Measurements from ENCODE around the gene TAB3. TPM values are rescaled to one million over a fixed set of nuclear protein-coding genes. Genes with fewer than 3 reads are reported as not detected.

Gene TAB3
- total and polyA plus RNA-seq, 2 of the 4 experiments (the other 2 are of a cell fraction) = 4.7 to 6.4 TPM

DNA sequence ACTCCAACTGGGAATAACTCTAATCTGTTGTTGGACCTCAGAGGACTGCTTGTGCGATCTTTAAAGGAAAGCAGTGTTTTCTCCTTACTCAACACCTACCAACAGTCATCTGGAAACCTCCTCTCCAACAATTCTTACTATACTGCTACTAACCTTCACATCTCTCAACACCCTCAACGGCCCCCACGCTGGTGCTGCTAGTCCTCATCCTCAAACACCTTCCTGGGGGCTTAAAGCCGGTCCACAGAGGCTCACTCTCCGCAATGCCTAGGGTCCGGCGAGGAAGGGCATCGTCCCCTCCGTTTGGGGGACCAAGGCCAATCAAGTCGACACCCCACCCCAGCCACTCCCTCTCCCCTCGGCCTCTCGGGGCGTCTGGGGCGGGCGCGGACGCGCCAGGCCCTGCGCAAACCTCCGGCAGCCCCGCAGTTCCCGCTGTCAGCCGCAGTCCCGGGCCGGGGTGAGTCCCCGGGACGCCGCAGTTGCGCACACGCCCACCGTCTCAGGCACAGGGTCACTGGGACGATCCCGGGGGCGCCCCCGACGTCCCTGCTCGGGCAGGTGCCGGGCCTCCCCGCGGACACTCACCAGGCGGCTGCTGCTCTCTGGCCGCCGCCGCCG, 418 bp downstream of the TAB3 start:
- ChIA-PET POLR2A (ENCODE audit: unreplicated experiment) (no interaction called here), CTCF (no interaction called here)
- H3K18ac ChIP-seq (ENCODE audit: low read depth, low read length) = no peak overlapping the region
- ATAC-seq (ENCODE audit: low read depth) (peak; percentile 52), DNase-seq (no peak)
- peak overlapping the region; percentile 63 for H3K9ac ChIP-seq (ENCODE audit: low read depth, low read length)
- peak overlapping the region; percentile 43; the same call in 1 of the 2 replicates for H2AK5ac ChIP-seq (ENCODE audit: low read depth, low read length)
- dilution Hi-C loops (cut with HindIII; ENCODE audit: low sequenced_read_pairs, unreplicated experiment) = no loop called here
- WGBS, 2 experiments (ENCODE audit: extremely low coverage in 2 of 2, insufficient read length in 1 of 2) = 30% methylated on average over 25 of the region's 45 CpGs; no CpG with 5 or more reads in 1 of the 2 experiments
- H2BK5ac ChIP-seq (ENCODE audit: low read depth, low read length, poor library complexity, severe bottlenecking) = no peak overlapping the region
- H3K9me1 ChIP-seq (ENCODE audit: insufficient read depth, low read length) = 0 out of 2 replicates have a peak, but pooled peaks cover 3% of the 10 kb centered on the region
- H3K4me3 ChIP-seq (ENCODE audit: insufficient read depth, low read depth, low read length) = peak overlapping the region; percentile 59
- 0 out of 2 replicates have a peak overlapping the region, but pooled peaks have one; percentile 11 for H3K23ac ChIP-seq (ENCODE audit: low read depth, low read length)
- no peak overlapping the region for H2BK15ac ChIP-seq (ENCODE audit: low read depth, low read length)
- H2AK9ac ChIP-seq (replicated peaks; ENCODE audit: low read depth, low read length, poor library complexity) = no peak overlapping the region
- H3K4me1 ChIP-seq (ENCODE audit: control insufficient read depth, insufficient read depth, low read length) = no peaks in the 10 kb centered on the region
- H4K5ac ChIP-seq (ENCODE audit: low read depth, low read length) = no peak overlapping the region
- in situ Hi-C loops (cut with MboI; ENCODE audit: low sequenced_read_pairs) = no loop called here
- H4K91ac ChIP-seq (ENCODE audit: insufficient read depth, low read depth, low read length) = no peak overlapping the region
- no peaks in the 10 kb centered on the region for H3K9me3 ChIP-seq (ENCODE audit: control insufficient read depth, insufficient read depth, low read length)
- intact Hi-C loops (cut with micrococcal nuclease) = no loop called here
- H4K20me1 ChIP-seq (ENCODE audit: insufficient read depth, low read length) = no peaks in the 10 kb centered on the region
- BruUV-seq (replicated peaks) = no TSS peak
- peak overlapping the region; percentile 50; the same call in 1 of the 2 replicates for H3K27ac ChIP-seq (ENCODE audit: insufficient read depth, low read length)
- H3K4ac ChIP-seq (ENCODE audit: low read depth, low read length) = no peak overlapping the region; the same call in 1 of the 2 replicates
- H4K8ac ChIP-seq (ENCODE audit: low read depth in 2 of 2, low read length in 2 of 2) = no peak overlapping the region
- H3K79me1 ChIP-seq (ENCODE audit: low read depth in 1 of 2, low read length in 2 of 2) = peaks cover 0 to 9% of the 10 kb centered on the region in 2 experiments; a peak in 2 of 4 replicates
- no peaks in the 10 kb centered on the region for H3K36me3 ChIP-seq (ENCODE audit: control insufficient read depth, insufficient read depth, low read length)
- H2AFZ ChIP-seq (replicated peaks; ENCODE audit: low read length, poor library complexity) = peak overlapping the region; percentile 94
- H2BK20ac ChIP-seq (ENCODE audit: low read depth, low read length) = no peak overlapping the region
- H3K4me2 ChIP-seq (ENCODE audit: low read depth, low read length) = peak overlapping the region; percentile 83
- peak overlapping the region; percentile 47; the same call in 1 of the 2 replicates for H3K14ac ChIP-seq (replicated peaks; ENCODE audit: low read depth, low read length)
- H3K56ac ChIP-seq (ENCODE audit: extremely low read depth, insufficient read depth, low read length) = no peak overlapping the region
- H2BK120ac ChIP-seq (ENCODE audit: low read depth, low read length) = no peak overlapping the region
- TF ChIP-seq, protein P1, sequence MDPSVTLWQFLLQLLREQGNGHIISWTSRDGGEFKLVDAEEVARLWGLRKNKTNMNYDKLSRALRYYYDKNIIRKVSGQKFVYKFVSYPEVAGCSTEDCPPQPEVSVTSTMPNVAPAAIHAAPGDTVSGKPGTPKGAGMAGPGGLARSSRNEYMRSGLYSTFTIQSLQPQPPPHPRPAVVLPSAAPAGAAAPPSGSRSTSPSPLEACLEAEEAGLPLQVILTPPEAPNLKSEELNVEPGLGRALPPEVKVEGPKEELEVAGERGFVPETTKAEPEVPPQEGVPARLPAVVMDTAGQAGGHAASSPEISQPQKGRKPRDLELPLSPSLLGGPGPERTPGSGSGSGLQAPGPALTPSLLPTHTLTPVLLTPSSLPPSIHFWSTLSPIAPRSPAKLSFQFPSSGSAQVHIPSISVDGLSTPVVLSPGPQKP (IDR thresholded peaks at IDR 0.05; ENCODE audit: borderline replicate concordance, low read depth, low read length) = no peak
- TF ChIP-seq NFE2L2 (IDR thresholded peaks at IDR 0.05; ENCODE audit: low read depth, low read length) (no peak), FOS (IDR thresholded peaks at IDR 0.05; ENCODE audit: low read depth, low read length) (no peak), MAZ (IDR thresholded peaks at IDR 0.05; ENCODE audit: borderline replicate concordance, low read depth, low read length) (no peak), POLR2A (IDR thresholded peaks at IDR 0.05; ENCODE audit: low read depth, low read length) (no peak), CEBPB (IDR thresholded peaks at IDR 0.05; ENCODE audit: low read depth, low read length) (no peak), RCOR1 (IDR thresholded peaks at IDR 0.05; ENCODE audit: insufficient replicate concordance, low read length) (no peak), BHLHE40 (IDR thresholded peaks at IDR 0.05; ENCODE audit: low read depth, low read length) (no peak), MAFK (IDR thresholded peaks at IDR 0.05; ENCODE audit: low read depth, low read length) (no peak), CHD1 (IDR thresholded peaks at IDR 0.05; ENCODE audit: low read depth, low read length) (no peak), MXI1 (IDR thresholded peaks at IDR 0.05; ENCODE audit: borderline replicate concordance, low read depth, low read length) (no peak)
- TF ChIP-seq, protein P2, sequence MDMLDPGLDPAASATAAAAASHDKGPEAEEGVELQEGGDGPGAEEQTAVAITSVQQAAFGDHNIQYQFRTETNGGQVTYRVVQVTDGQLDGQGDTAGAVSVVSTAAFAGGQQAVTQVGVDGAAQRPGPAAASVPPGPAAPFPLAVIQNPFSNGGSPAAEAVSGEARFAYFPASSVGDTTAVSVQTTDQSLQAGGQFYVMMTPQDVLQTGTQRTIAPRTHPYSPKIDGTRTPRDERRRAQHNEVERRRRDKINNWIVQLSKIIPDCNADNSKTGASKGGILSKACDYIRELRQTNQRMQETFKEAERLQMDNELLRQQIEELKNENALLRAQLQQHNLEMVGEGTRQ (IDR thresholded peaks at IDR 0.05; ENCODE audit: low read depth, low read length) = no peak
- H3K27me3 ChIP-seq (ENCODE audit: control insufficient read depth, insufficient read depth, low read length) = no peaks in the 10 kb centered on the region

Data from IMR-90 (cell line).